ENCODE data around the gene CD69.

DNA sequence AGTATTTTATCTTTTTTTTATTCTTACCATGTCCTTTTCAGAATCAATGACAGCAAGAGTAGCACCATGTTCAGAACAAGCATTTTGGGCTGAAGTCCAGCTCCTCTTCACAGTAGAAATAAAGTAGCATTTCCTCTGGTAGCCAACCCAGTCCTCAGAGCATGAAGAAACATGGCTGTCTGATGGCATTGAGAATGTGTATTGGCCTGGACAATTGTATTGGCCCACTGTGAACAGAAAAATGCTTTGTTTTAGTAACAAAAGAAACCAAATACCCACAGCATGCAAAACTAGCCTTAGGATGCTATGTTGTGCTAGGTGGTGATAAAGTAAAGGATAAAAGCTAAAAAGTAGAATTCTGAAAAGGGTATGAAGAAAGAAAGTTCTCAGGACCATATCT, 5.7 kb downstream of the CD69 start:
- TF ChIP-seq, protein P1, sequence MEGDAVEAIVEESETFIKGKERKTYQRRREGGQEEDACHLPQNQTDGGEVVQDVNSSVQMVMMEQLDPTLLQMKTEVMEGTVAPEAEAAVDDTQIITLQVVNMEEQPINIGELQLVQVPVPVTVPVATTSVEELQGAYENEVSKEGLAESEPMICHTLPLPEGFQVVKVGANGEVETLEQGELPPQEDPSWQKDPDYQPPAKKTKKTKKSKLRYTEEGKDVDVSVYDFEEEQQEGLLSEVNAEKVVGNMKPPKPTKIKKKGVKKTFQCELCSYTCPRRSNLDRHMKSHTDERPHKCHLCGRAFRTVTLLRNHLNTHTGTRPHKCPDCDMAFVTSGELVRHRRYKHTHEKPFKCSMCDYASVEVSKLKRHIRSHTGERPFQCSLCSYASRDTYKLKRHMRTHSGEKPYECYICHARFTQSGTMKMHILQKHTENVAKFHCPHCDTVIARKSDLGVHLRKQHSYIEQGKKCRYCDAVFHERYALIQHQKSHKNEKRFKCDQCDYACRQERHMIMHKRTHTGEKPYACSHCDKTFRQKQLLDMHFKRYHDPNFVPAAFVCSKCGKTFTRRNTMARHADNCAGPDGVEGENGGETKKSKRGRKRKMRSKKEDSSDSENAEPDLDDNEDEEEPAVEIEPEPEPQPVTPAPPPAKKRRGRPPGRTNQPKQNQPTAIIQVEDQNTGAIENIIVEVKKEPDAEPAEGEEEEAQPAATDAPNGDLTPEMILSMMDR (IDR thresholded peaks at IDR 0.05), result no peak
- TF ChIP-seq POLR2A (IDR thresholded peaks at IDR 0.05), result no peak
- no peak for TF ChIP-seq EP300 (IDR thresholded peaks at IDR 0.05)
